Neuronal stem cell (in vitro differentiated cells): ENCODE data around the gene WDR18.
A peak's percentile ranks its signal among the peaks of the same experiment; 100 is the strongest.

Experiments used
- DNase-seq: peaks from one replicate; pipeline ENCODE4 v3.0.0-alpha.2; 2013; ENCODE audit warnings: low spot score
- H2AFZ ChIP-seq: one replicate; pipeline ENCODE4 v1.6.1; 2013; ENCODE audit warnings: mild to moderate bottlenecking, low read length, inconsistent platforms
- H2AK5ac ChIP-seq: 2 replicates; pipeline ENCODE4 v1.6.1; 2013; ENCODE audit warnings: low read depth, mild to moderate bottlenecking, inconsistent platforms, low read length, moderate library complexity, mixed read lengths
- H2BK120ac ChIP-seq: 2 replicates; pipeline ENCODE4 v1.6.1; 2013; ENCODE audit warnings: low read depth, mild to moderate bottlenecking, inconsistent platforms, low read length, moderate library complexity, mixed read lengths
- H2BK12ac ChIP-seq: one replicate; pipeline ENCODE4 v1.6.1; 2013; ENCODE audit warnings: low read length, inconsistent platforms
- H2BK15ac ChIP-seq: 2 replicates; pipeline ENCODE4 v1.6.1; 2013; ENCODE audit warnings: mild to moderate bottlenecking, low read length, inconsistent platforms, mixed read lengths
- H2BK5ac ChIP-seq: one replicate; pipeline ENCODE4 v1.6.1; 2013; ENCODE audit warnings: inconsistent platforms, mild to moderate bottlenecking, low read length, moderate library complexity
- H3K14ac ChIP-seq: one replicate; pipeline ENCODE4 v1.6.1; 2013; ENCODE audit warnings: low read length, inconsistent platforms
- H3K18ac ChIP-seq: 2 replicates; pipeline ENCODE4 v1.6.1; 2013; ENCODE audit warnings: low read length, inconsistent platforms
- H3K23ac ChIP-seq: 2 replicates; pipeline ENCODE4 v1.6.1; 2013; ENCODE audit warnings: low read depth, mild to moderate bottlenecking, mixed read lengths, low read length, inconsistent platforms; ENCODE audit not compliant: poor library complexity
- H3K27ac ChIP-seq: replicated peaks from 3 replicates; pipeline ENCODE4 v1.5.1; 2013; ENCODE audit warnings: low read length, inconsistent platforms
- H3K27me3 ChIP-seq, 3 experiments: 2 replicates each; pipeline ENCODE4 v1.6.1; 2013; ENCODE audit warnings: low read length in 3 of 3, mild to moderate bottlenecking in 2 of 3, inconsistent platforms in 1 of 3, low read depth in 1 of 3, mixed read lengths in 1 of 3, moderate library complexity in 1 of 3; ENCODE audit not compliant: control insufficient read depth in 3 of 3, insufficient read depth in 3 of 3
- H3K36me3 ChIP-seq, 2 donors: replicated peaks in 1 of 2; 2 replicates each; pipeline ENCODE4 v1.6.1; 2013; ENCODE audit warnings: low read length in 2 of 2; ENCODE audit not compliant: control insufficient read depth in 2 of 2, insufficient read depth in 2 of 2
- H3K4ac ChIP-seq: 2 replicates; pipeline ENCODE4 v1.6.1; 2013; ENCODE audit warnings: inconsistent platforms, mild to moderate bottlenecking, low read length, moderate library complexity
- H3K4me1 ChIP-seq, 2 donors: 1 replicate in 1 of 2; 2 replicates in 1 of 2; pipeline ENCODE4 v1.6.1; 2013; ENCODE audit warnings: low read length in 2 of 2, low read depth in 1 of 2; ENCODE audit not compliant: control insufficient read depth in 2 of 2, insufficient read depth in 1 of 2
- H3K4me2 ChIP-seq: one replicate; pipeline ENCODE4 v1.6.1; 2013; ENCODE audit warnings: mild to moderate bottlenecking, low read length, inconsistent platforms; ENCODE audit not compliant: insufficient read depth, poor library complexity, severe bottlenecking
- H3K4me3 ChIP-seq, 2 donors: 2 replicates each; pipeline ENCODE4 v1.5.1; 2013; ENCODE audit warnings: low read length in 2 of 2, mild to moderate bottlenecking in 2 of 2, inconsistent platforms in 1 of 2, moderate library complexity in 1 of 2
- H3K79me1 ChIP-seq: one replicate; pipeline ENCODE4 v1.6.1; 2013; ENCODE audit warnings: low read depth, mild to moderate bottlenecking, inconsistent platforms, low read length, moderate library complexity
- H3K9ac ChIP-seq: one replicate; pipeline ENCODE4 v1.6.1; 2013; ENCODE audit warnings: mild to moderate bottlenecking, low read depth, low read length, inconsistent platforms; ENCODE audit not compliant: poor library complexity
- H3K9me3 ChIP-seq, 2 donors: replicated peaks in 1 of 2; 2 replicates each; pipeline versions ENCODE3 to v1.6.1; 2013; ENCODE audit warnings: low read length in 2 of 2, mild to moderate bottlenecking in 2 of 2, inconsistent platforms in 1 of 2, low read depth in 1 of 2, mixed read lengths in 1 of 2, moderate library complexity in 1 of 2; ENCODE audit not compliant: control insufficient read depth in 2 of 2, insufficient read depth in 1 of 2
- H4K8ac ChIP-seq: one replicate; pipeline ENCODE4 v1.6.1; 2013; ENCODE audit warnings: low read depth, mild to moderate bottlenecking, inconsistent platforms, low read length, moderate library complexity
- H4K91ac ChIP-seq: one replicate; pipeline ENCODE4 v1.6.1; 2013; ENCODE audit warnings: low read length, low read depth, mild to moderate bottlenecking, inconsistent platforms; ENCODE audit not compliant: poor library complexity
- WGBS, 2 donors: extraction: QIAGEN DNeasy Blood & Tissue Kit; methylation state at CpG; one replicate each; pipeline ENCODE4 v1.1.7; 2013; ENCODE audit warnings: missing lambda C conversion rate in 2 of 2, mixed read lengths in 1 of 2; ENCODE audit not compliant: insufficient read length in 2 of 2, insufficient replicate concordance in 1 of 2; ENCODE audit errors: extremely low coverage in 2 of 2; 5-methylcytosine and 5-hydroxymethylcytosine counted together

The WDR18 gene

DNA sequence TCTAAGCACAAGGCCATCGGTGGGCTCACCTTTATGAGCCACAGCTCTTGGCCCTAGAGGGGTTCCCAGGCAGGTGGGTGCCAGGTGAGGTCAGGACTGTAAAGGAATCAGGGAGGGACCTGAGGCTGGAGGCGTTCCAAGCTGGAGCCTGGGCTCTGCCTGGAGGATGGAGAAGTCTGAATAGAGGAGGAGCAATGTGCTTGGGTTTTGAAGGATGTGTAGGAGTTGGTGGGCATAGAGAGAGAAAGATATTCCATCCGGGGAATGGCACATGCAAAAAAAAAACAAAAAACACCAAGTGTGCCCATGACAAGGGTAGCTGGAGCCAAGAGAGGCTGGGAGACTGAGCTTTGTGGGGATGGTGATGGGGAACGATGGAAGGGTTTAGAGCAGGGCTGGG, 18.5 kb downstream of the WDR18 start:
- no peaks in the 10 kb centered on the region for H3K79me1 ChIP-seq
- no peak overlapping the region for H3K14ac ChIP-seq
- no CpG with 5 or more reads among the region's 4 CpGs for WGBS, 2 donors
- H3K4me1 ChIP-seq, result peaks cover 5 to 8% of the 10 kb centered on the region in 2 donors
- H3K36me3 ChIP-seq, result no peaks in the 10 kb centered on the region
- no peak overlapping the region for H4K8ac ChIP-seq
- no peak overlapping the region for H3K27ac ChIP-seq
- peaks cover 0 to 31% (median 17%) of the 10 kb centered on the region in 3 experiments for H3K27me3 ChIP-seq
- no peak overlapping the region for H3K4me2 ChIP-seq
- H2AK5ac ChIP-seq, result peak overlapping the region; percentile 70
- H3K23ac ChIP-seq, result no peak overlapping the region
- no peak overlapping the region for H2BK120ac ChIP-seq
- DNase-seq, result no peak
- H3K9me3 ChIP-seq, result peaks cover 0 to 4% of the 10 kb centered on the region in 2 donors
- H3K4me3 ChIP-seq, result no peak overlapping the region
- peak overlapping the region; percentile 92 for H2BK15ac ChIP-seq
- H3K4ac ChIP-seq, result no peak overlapping the region
- no peak overlapping the region for H3K9ac ChIP-seq
- no peak overlapping the region for H2AFZ ChIP-seq
- H2BK5ac ChIP-seq, result no peak overlapping the region
- H4K91ac ChIP-seq, result no peak overlapping the region
- H2BK12ac ChIP-seq, result no peak overlapping the region
- H3K18ac ChIP-seq, result no peak overlapping the region

DNA sequence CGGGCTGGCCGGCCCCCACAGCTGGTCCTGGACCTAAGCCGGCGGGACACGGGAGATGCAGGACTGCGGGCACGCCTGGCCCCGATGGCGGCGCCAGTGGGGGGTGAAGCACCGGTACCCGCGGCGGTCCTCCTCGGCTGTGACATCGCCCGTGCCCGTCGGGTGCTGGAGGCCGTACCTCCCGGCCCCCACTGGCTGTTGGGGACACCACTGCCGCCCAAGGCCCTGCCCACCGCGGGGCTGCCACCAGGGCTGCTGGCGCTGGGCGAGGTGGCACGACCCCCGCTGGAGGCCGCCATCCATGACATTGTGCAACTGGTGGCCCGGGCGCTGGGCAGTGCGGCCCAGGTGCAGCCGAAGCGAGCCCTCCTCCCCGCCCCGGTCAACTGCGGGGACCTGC, 19.1 kb downstream of the WDR18 start:
- Histone ChIP-seq H3K9me3 (peaks cover 0 to 4% of the 10 kb centered on the region in 2 donors), H3K79me1 (no peaks in the 10 kb centered on the region), H3K36me3 (peaks cover 0 to under 1% of the 10 kb centered on the region in 2 donors), H3K18ac (no peak overlapping the region), H4K8ac (no peak overlapping the region), H3K23ac (peak overlapping the region; percentile 31), H2AFZ (no peak overlapping the region), H3K9ac (no peak overlapping the region), H2BK15ac (no peak overlapping the region), H2BK120ac (no peak overlapping the region), H3K27me3 (peaks cover 0 to 25% (median 15%) of the 10 kb centered on the region in 3 experiments), H3K4me2 (no peak overlapping the region), H3K4ac (peak overlapping the region; percentile 66), H3K27ac (no peak overlapping the region), H2BK5ac (no peak overlapping the region), H4K91ac (no peak overlapping the region), H2BK12ac (no peak overlapping the region), H2AK5ac (peak overlapping the region; percentile 70), H3K4me3 (no peak overlapping the region), H3K4me1 (peaks cover 5 to 8% of the 10 kb centered on the region in 2 donors), H3K14ac (no peak overlapping the region)
- no CpG with 5 or more reads among the region's 37 CpGs for WGBS, 2 donors
- DNase-seq, result no peak

DNA sequence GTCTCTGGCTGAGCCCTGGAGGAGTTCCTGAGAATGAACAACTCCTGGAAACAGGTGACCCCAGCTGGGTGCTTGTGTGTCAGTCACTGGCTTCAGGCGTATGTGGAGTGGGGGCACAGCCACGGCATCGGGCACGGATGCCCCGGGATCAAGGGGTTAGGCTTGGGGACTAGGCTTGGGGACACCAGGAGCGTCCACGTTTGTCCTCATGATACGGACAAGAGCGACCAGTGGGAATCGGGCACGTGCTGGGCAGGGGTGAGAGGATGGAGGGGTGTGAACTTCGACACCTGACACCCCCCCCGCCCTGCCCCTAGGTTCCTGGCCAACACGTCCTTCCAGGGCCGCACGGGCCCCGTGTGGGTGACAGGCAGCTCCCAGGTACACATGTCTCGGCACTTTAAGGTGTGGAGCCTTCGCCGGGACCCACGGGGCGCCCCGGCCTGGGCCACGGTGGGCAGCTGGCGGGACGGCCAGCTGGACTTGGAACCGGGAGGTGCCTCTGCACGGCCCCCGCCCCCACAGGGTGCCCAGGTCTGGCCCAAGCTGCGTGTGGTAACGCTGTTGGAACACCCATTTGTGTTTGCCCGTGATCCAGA, 20.2 kb downstream of the WDR18 start:
- Histone ChIP-seq H2AFZ (no peak overlapping the region), H3K27ac (no peak overlapping the region), H3K23ac (peak overlapping the region; percentile 91), H3K18ac (peak overlapping the region; percentile 48), H3K9ac (no peak overlapping the region), H2BK120ac (no peak overlapping the region), H3K36me3 (peaks cover 0 to 3% of the 10 kb centered on the region in 2 donors), H3K4me1 (peaks cover 5 to 8% of the 10 kb centered on the region in 2 donors), H2BK5ac (peak overlapping the region; percentile 82), H3K27me3 (peaks cover 0 to 15% (median 10%) of the 10 kb centered on the region in 3 experiments), H3K4me2 (no peak overlapping the region), H3K79me1 (no peaks in the 10 kb centered on the region), H3K9me3 (peaks cover 0 to 4% of the 10 kb centered on the region in 2 donors), H4K8ac (no peak overlapping the region), H3K4me3 (peak overlapping the region in 1 of 2 donors; percentile 28), H2BK12ac (peak overlapping the region; percentile 84), H2BK15ac (no peak overlapping the region), H2AK5ac (peak overlapping the region; percentile 56), H3K4ac (no peak overlapping the region), H4K91ac (no peak overlapping the region), H3K14ac (peak overlapping the region; percentile 71)
- DNase-seq, result no peak
- no CpG with 5 or more reads among the region's 32 CpGs for WGBS, 2 donors

DNA sequence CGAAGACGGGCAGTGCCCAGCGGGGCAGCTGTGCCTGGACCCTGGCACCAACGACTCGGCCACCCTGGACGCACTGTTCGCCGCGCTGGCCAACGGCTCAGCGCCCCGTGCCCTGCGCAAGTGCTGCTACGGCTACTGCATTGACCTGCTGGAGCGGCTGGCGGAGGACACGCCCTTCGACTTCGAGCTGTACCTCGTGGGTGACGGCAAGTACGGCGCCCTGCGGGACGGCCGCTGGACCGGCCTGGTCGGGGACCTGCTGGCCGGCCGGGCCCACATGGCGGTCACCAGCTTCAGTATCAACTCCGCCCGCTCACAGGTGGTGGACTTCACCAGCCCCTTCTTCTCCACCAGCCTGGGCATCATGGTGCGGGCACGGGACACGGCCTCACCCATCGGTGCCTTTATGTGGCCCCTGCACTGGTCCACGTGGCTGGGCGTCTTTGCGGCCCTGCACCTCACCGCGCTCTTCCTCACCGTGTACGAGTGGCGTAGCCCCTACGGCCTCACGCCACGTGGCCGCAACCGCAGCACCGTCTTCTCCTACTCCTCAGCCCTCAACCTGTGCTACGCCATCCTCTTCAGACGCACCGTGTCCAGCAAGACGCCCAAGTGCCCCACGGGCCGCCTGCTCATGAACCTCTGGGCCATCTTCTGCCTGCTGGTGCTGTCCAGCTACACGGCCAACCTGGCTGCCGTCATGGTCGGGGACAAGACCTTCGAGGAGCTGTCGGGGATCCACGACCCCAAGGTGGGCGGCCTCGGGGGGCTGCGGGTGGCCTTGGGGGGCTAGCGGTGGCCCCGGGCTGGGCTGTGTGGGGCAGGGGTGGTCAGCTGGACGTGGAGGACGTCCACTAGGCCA, 20.9 kb downstream of the WDR18 start:
- WGBS, 2 donors, result no CpG with 5 or more reads among the region's 70 CpGs
- Histone ChIP-seq H2AFZ (no peak overlapping the region), H2BK15ac (no peak overlapping the region), H3K14ac (peak overlapping the region; percentile 71), H2BK5ac (peak overlapping the region; percentile 82), H3K79me1 (no peaks in the 10 kb centered on the region), H3K9ac (peak overlapping the region; percentile 44), H4K8ac (no peak overlapping the region), H2BK12ac (peak overlapping the region; percentile 84), H4K91ac (peak overlapping the region; percentile 72), H3K4ac (no peak overlapping the region), H3K18ac (peak overlapping the region; percentile 64), H2BK120ac (no peak overlapping the region), H3K4me3 (peak overlapping the region in 1 of 2 donors; percentile 58), H3K27ac (no peak overlapping the region), H2AK5ac (peak overlapping the region; percentile 56), H3K36me3 (peaks cover 5 to 7% of the 10 kb centered on the region in 2 donors), H3K23ac (peak overlapping the region; percentile 91), H3K4me1 (peaks cover 5 to 8% of the 10 kb centered on the region in 2 donors), H3K9me3 (peaks cover 0 to 4% of the 10 kb centered on the region in 2 donors), H3K27me3 (peaks cover 0 to 12% (median 8%) of the 10 kb centered on the region in 3 experiments), H3K4me2 (no peak overlapping the region)
- DNase-seq, result no peak
